Measurements from ENCODE around the gene SUSD4. TPM values are rescaled to one million over a fixed set of nuclear protein-coding genes. Genes with fewer than 3 reads are reported as not detected.

Gene SUSD4
- total and polyA plus RNA-seq, 2 donors = 4.6 to 5.2 TPM

- WGBS = 89% methylated on average over 3 of the region's 3 CpGs
- Histone ChIP-seq H3K4me1 (ENCODE audit: control insufficient read depth in 2 of 2, insufficient read depth in 2 of 2, low read length in 2 of 2) (peaks cover 8 to 17% of the 10 kb centered on the region in 2 donors), H3K36me3 (ENCODE audit: control insufficient read depth in 2 of 2, insufficient read depth in 2 of 2, low read length in 1 of 2) (no peaks in the 10 kb centered on the region), H3K27ac (ENCODE audit: low read depth in 1 of 2, low read length in 1 of 2) (no peak overlapping the region), H3K9me3 (ENCODE audit: control insufficient read depth in 2 of 2, insufficient read depth in 1 of 2, low read length in 1 of 2) (peaks cover 0 to 5% of the 10 kb centered on the region in 2 donors), H3K27me3 (ENCODE audit: control insufficient read depth in 2 of 2, insufficient read depth in 1 of 2, low read length in 1 of 2) (no peaks in the 10 kb centered on the region), H3K4me3 (ENCODE audit: low read length in 2 of 2) (no peak overlapping the region)
- DNase-seq (ENCODE audit: low read depth in 6 of 9, low spot score in 9 of 9) = no peak
Measured at GRCh38 chr1:223207293-223208066, 156.5 kb downstream of the SUSD4 start.

GRCh38 chr1:223204424-223204823 lies 159.6 kb downstream of the SUSD4 start:
- no peak for DNase-seq (ENCODE audit: low read depth in 6 of 9, low spot score in 9 of 9)
- WGBS = 94% methylated on average over 4 of the region's 4 CpGs
- no peaks in the 10 kb centered on the region for H3K36me3 ChIP-seq (ENCODE audit: control insufficient read depth in 2 of 2, insufficient read depth in 2 of 2, low read length in 1 of 2)
- H3K27me3 ChIP-seq (ENCODE audit: control insufficient read depth in 2 of 2, insufficient read depth in 1 of 2, low read length in 1 of 2) = no peaks in the 10 kb centered on the region
- no peak overlapping the region for H3K4me3 ChIP-seq (ENCODE audit: low read length in 2 of 2)
- H3K4me1 ChIP-seq (ENCODE audit: control insufficient read depth in 2 of 2, insufficient read depth in 2 of 2, low read length in 2 of 2) = peaks cover 11 to 36% of the 10 kb centered on the region in 2 donors
- H3K9me3 ChIP-seq (ENCODE audit: control insufficient read depth in 2 of 2, insufficient read depth in 1 of 2, low read length in 1 of 2) = peaks cover 0 to 5% of the 10 kb centered on the region in 2 donors
- H3K27ac ChIP-seq (ENCODE audit: low read depth in 1 of 2, low read length in 1 of 2) = no peak overlapping the region

DNA sequence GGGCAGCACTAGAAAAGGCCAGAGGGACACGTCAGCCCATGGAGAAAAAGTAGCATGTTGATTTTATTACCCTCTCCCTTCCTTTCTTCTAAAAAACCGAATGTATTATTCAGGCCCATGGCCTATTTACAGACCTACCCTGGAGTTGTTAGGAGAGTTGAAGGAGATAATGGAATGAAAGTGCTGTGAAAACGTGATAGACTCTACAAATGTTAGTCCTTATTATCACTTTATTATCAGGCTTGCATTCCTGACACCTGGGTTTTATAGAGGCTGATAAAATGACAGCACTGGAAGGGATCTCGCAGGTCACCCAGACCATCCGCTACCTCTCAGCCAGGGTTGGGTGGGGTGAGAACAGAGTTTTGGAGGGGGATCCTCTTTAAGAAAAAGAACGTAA lies 160.3 kb downstream of the SUSD4 start:
- Histone ChIP-seq H3K36me3 (ENCODE audit: control insufficient read depth in 2 of 2, insufficient read depth in 2 of 2, low read length in 1 of 2) (no peaks in the 10 kb centered on the region), H3K4me3 (ENCODE audit: low read length in 2 of 2) (no peak overlapping the region), H3K4me1 (ENCODE audit: control insufficient read depth in 2 of 2, insufficient read depth in 2 of 2, low read length in 2 of 2) (peaks cover 11 to 36% of the 10 kb centered on the region in 2 donors), H3K27me3 (ENCODE audit: control insufficient read depth in 2 of 2, insufficient read depth in 1 of 2, low read length in 1 of 2) (no peaks in the 10 kb centered on the region), H3K9me3 (ENCODE audit: control insufficient read depth in 2 of 2, insufficient read depth in 1 of 2, low read length in 1 of 2) (peaks cover 0 to 5% of the 10 kb centered on the region in 2 donors), H3K27ac (ENCODE audit: low read depth in 1 of 2, low read length in 1 of 2) (peak overlapping the region in 1 of 2 donors; percentile 68)
- 96% methylated on average over 6 of the region's 6 CpGs for WGBS
- no peak for DNase-seq (ENCODE audit: low read depth in 6 of 9, low spot score in 9 of 9)

DNA sequence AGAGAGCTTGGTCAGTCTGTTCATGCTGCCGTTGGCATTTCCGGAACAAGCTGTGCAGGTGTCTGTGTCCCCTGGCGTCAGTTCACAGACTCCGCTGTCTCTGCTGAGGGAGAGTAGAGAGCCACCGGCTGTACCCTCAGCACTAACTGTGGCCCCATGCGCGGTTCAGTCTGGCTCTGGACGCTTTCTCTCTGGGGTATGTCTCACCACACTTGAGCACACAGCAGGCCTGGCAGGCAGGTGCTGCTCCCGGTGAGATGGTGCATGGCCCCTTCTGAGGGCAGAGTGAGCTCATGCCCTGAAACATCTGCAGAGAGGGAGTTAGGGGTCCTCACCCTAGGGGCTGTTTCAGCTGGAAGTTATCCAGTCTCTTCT lies 161.0 kb downstream of the SUSD4 start:
- peak overlapping the region in 1 of 2 donors; percentile 68 for H3K27ac ChIP-seq (ENCODE audit: low read depth in 1 of 2, low read length in 1 of 2)
- H3K9me3 ChIP-seq (ENCODE audit: control insufficient read depth in 2 of 2, insufficient read depth in 1 of 2, low read length in 1 of 2) = peaks cover 0 to 5% of the 10 kb centered on the region in 2 donors
- no peak overlapping the region for H3K4me3 ChIP-seq (ENCODE audit: low read length in 2 of 2)
- H3K36me3 ChIP-seq (ENCODE audit: control insufficient read depth in 2 of 2, insufficient read depth in 2 of 2, low read length in 1 of 2) = no peaks in the 10 kb centered on the region
- peaks cover 11 to 36% of the 10 kb centered on the region in 2 donors for H3K4me1 ChIP-seq (ENCODE audit: control insufficient read depth in 2 of 2, insufficient read depth in 2 of 2, low read length in 2 of 2)
- DNase-seq (ENCODE audit: low read depth in 6 of 9, low spot score in 9 of 9) = peak in 8 of 9 donors; percentile 30 to 84 (median 54)
- WGBS = 60% methylated on average over 9 of the region's 9 CpGs
- H3K27me3 ChIP-seq (ENCODE audit: control insufficient read depth in 2 of 2, insufficient read depth in 1 of 2, low read length in 1 of 2) = no peaks in the 10 kb centered on the region

- H3K27me3 ChIP-seq (ENCODE audit: control insufficient read depth in 2 of 2, insufficient read depth in 1 of 2, low read length in 1 of 2) = no peaks in the 10 kb centered on the region
- H3K4me3 ChIP-seq (ENCODE audit: low read length in 2 of 2) = peak overlapping the region in 1 of 2 donors; percentile 2
- peak in 1 of 9 donors; percentile 55 for DNase-seq (ENCODE audit: low read depth in 6 of 9, low spot score in 9 of 9)
- H3K27ac ChIP-seq (ENCODE audit: low read depth in 1 of 2, low read length in 1 of 2) = peak overlapping the region in 1 of 2 donors; percentile 68
- H3K4me1 ChIP-seq (ENCODE audit: control insufficient read depth in 2 of 2, insufficient read depth in 2 of 2, low read length in 2 of 2) = peaks cover 11 to 36% of the 10 kb centered on the region in 2 donors
- H3K9me3 ChIP-seq (ENCODE audit: control insufficient read depth in 2 of 2, insufficient read depth in 1 of 2, low read length in 1 of 2) = peaks cover 0 to 5% of the 10 kb centered on the region in 2 donors
- H3K36me3 ChIP-seq (ENCODE audit: control insufficient read depth in 2 of 2, insufficient read depth in 2 of 2, low read length in 1 of 2) = no peaks in the 10 kb centered on the region
- WGBS = 89% methylated on average over 13 of the region's 13 CpGs
Measured at GRCh38 chr1:223202376-223203033, 161.5 kb downstream of the SUSD4 start.

DNA sequence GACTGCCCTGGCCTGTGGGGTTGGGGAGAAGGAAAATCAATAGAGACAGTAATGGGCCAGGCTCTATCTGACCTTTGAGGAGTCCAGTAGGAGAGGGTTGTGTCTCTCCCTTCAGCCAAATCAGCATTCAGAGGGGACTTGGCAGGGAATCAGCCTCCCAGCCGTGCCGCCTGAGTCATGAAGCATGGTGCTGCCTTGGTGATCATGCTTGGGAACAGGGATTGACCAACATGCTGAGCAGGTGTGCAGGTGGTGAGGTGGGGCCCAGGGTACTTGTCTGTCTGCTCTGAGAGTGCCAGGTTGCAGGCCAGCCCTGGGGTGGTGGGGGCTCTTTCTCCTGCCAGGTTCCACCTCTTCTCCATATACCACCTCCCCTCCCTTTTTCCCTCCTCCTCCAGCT lies 162.0 kb downstream of the SUSD4 start:
- DNase-seq (ENCODE audit: low read depth in 6 of 9, low spot score in 9 of 9) = no peak
- Histone ChIP-seq H3K9me3 (ENCODE audit: control insufficient read depth in 2 of 2, insufficient read depth in 1 of 2, low read length in 1 of 2) (peaks cover 0 to 5% of the 10 kb centered on the region in 2 donors), H3K27ac (ENCODE audit: low read depth in 1 of 2, low read length in 1 of 2) (no peak overlapping the region), H3K4me1 (ENCODE audit: control insufficient read depth in 2 of 2, insufficient read depth in 2 of 2, low read length in 2 of 2) (peaks cover 11 to 36% of the 10 kb centered on the region in 2 donors), H3K27me3 (ENCODE audit: control insufficient read depth in 2 of 2, insufficient read depth in 1 of 2, low read length in 1 of 2) (no peaks in the 10 kb centered on the region), H3K4me3 (ENCODE audit: low read length in 2 of 2) (peak overlapping the region in 1 of 2 donors; percentile 2), H3K36me3 (ENCODE audit: control insufficient read depth in 2 of 2, insufficient read depth in 2 of 2, low read length in 1 of 2) (no peaks in the 10 kb centered on the region)
- WGBS = 87% methylated on average over 2 of the region's 2 CpGs

- 92% methylated on average over 6 of the region's 6 CpGs for WGBS
- Histone ChIP-seq H3K27me3 (ENCODE audit: control insufficient read depth in 2 of 2, insufficient read depth in 1 of 2, low read length in 1 of 2) (no peaks in the 10 kb centered on the region), H3K27ac (ENCODE audit: low read depth in 1 of 2, low read length in 1 of 2) (no peak overlapping the region), H3K9me3 (ENCODE audit: control insufficient read depth in 2 of 2, insufficient read depth in 1 of 2, low read length in 1 of 2) (peaks cover 0 to 5% of the 10 kb centered on the region in 2 donors), H3K36me3 (ENCODE audit: control insufficient read depth in 2 of 2, insufficient read depth in 2 of 2, low read length in 1 of 2) (no peaks in the 10 kb centered on the region), H3K4me3 (ENCODE audit: low read length in 2 of 2) (no peak overlapping the region), H3K4me1 (ENCODE audit: control insufficient read depth in 2 of 2, insufficient read depth in 2 of 2, low read length in 2 of 2) (peaks cover 11 to 36% of the 10 kb centered on the region in 2 donors)
- DNase-seq (ENCODE audit: low read depth in 6 of 9, low spot score in 9 of 9) = no peak
Measured at GRCh38 chr1:223200903-223201302, 163.1 kb downstream of the SUSD4 start.

DNA sequence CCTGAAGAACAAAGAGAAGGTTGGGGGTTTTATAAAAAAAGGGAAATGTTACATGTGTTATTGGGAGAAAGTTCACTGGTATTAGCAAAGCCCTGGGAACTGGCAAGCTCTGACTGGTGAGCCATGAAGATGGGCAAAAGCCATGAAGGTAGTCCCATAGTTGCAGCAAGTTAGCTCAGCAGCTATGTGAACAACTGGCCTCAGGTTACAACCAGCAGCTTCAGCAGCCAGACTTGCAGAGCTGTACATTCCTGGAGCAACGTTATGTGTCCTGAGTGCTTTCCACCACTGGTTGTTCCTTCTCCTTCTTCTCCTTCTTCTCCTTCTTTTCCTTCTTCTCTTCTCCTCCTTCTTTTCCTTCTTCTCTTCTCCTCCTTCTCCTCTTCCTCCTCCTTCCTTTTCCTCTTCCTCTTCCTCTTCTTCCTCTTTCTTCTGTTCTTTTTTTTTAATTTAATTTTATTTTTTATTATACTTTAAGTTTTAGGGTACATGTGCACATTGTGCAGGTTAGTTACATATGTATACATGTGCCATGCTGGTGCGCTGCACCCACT lies 164.8 kb downstream of the SUSD4 start:
- no peaks in the 10 kb centered on the region for H3K36me3 ChIP-seq (ENCODE audit: control insufficient read depth in 2 of 2, insufficient read depth in 2 of 2, low read length in 1 of 2)
- WGBS = 71% methylated on average over 2 of the region's 2 CpGs

DNA sequence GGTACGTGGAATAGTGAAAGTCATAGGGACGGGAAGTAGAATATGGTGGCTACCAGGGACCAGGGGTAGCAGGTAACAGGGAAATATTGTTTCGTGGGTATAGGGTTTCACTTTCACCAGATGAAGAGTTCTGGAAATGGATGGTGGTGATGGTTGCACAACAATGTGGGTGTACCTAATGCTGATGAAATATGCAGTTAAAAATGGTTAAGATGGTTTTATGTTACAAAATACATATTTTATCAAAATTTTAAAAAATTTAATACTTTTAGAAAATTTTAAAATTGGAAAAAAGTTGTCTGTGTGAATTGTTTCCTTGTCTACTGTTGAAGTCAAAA lies 165.4 kb downstream of the SUSD4 start:
- peaks cover 16 to 43% of the 10 kb centered on the region in 2 donors for H3K4me1 ChIP-seq (ENCODE audit: control insufficient read depth in 2 of 2, insufficient read depth in 2 of 2, low read length in 2 of 2)
- no peaks in the 10 kb centered on the region for H3K36me3 ChIP-seq (ENCODE audit: control insufficient read depth in 2 of 2, insufficient read depth in 2 of 2, low read length in 1 of 2)
- WGBS = 96% methylated on average over 3 of the region's 3 CpGs
- no peak for DNase-seq (ENCODE audit: low read depth in 6 of 9, low spot score in 9 of 9)
- H3K27me3 ChIP-seq (ENCODE audit: control insufficient read depth in 2 of 2, insufficient read depth in 1 of 2, low read length in 1 of 2) = no peaks in the 10 kb centered on the region
- H3K4me3 ChIP-seq (ENCODE audit: low read length in 2 of 2) = no peak overlapping the region
- peaks cover 0 to 4% of the 10 kb centered on the region in 2 donors for H3K9me3 ChIP-seq (ENCODE audit: control insufficient read depth in 2 of 2, insufficient read depth in 1 of 2, low read length in 1 of 2)
- H3K27ac ChIP-seq (ENCODE audit: low read depth in 1 of 2, low read length in 1 of 2) = no peak overlapping the region

More for the DNA sequence above, 164.8 kb downstream of the SUSD4 start:
- Histone ChIP-seq H3K9me3 (ENCODE audit: control insufficient read depth in 2 of 2, insufficient read depth in 1 of 2, low read length in 1 of 2) (peaks cover 0 to under 1% of the 10 kb centered on the region in 2 donors), H3K27me3 (ENCODE audit: control insufficient read depth in 2 of 2, insufficient read depth in 1 of 2, low read length in 1 of 2) (no peaks in the 10 kb centered on the region), H3K4me1 (ENCODE audit: control insufficient read depth in 2 of 2, insufficient read depth in 2 of 2, low read length in 2 of 2) (peaks cover 16 to 44% of the 10 kb centered on the region in 2 donors), H3K4me3 (ENCODE audit: low read length in 2 of 2) (no peak overlapping the region), H3K27ac (ENCODE audit: low read depth in 1 of 2, low read length in 1 of 2) (no peak overlapping the region)
- DNase-seq (ENCODE audit: low read depth in 6 of 9, low spot score in 9 of 9) = no peak
